Mesothelial cell of epicardium (in vitro differentiated cells): ENCODE measurements around the gene ZC3H18. TPM values are rescaled to one million over a fixed set of nuclear protein-coding genes. Genes with fewer than 3 reads are reported as not detected.

ENCODE experiments used
- DNase-seq, 2 experiments: peaks; one replicate each; pipeline ENCODE4 v3.0.0; 2021; ENCODE audit warnings: low spot score in 2 of 2; ENCODE audit not compliant: unreplicated experiment in 2 of 2
- H3K27ac Mint-ChIP-seq: 2 replicates; pipeline ENCODE4 v1.8.0; 2021; ENCODE audit warnings: mixed read lengths
- H3K27me3 Mint-ChIP-seq: 2 replicates; pipeline ENCODE4 v1.8.0; 2021; ENCODE audit warnings: low read depth, mixed read lengths
- H3K36me3 Mint-ChIP-seq: 2 replicates; pipeline ENCODE4 v1.8.0; 2021; ENCODE audit warnings: mixed read lengths
- H3K4me1 Mint-ChIP-seq: 2 replicates; pipeline ENCODE4 v1.8.0; 2021; ENCODE audit warnings: mixed read lengths
- H3K4me3 Mint-ChIP-seq: 2 replicates; pipeline ENCODE4 v1.8.0; 2021; ENCODE audit warnings: mild to moderate bottlenecking, moderate library complexity, mixed read lengths
- H3K9me3 Mint-ChIP-seq: 2 replicates; pipeline ENCODE4 v1.8.0; 2021; ENCODE audit warnings: mixed read lengths
- total RNA-seq: library from RNA; stranded (reverse); gene quantifications from 3 replicates; pipeline ENCODE4 v1.2.1, GENCODE V29; 2021
- TF ChIP-seq, protein P1 (sequence below): fragments of 200-600 bp; sonication (generic); IDR thresholded peaks from one replicate; pipeline ENCODE4 v1.5.0; 2021; ENCODE audit warnings: antibody characterized with exemption; ENCODE audit not compliant: unreplicated experiment

Gene ZC3H18
- total RNA-seq, 1 donor from 2014 or later = 62.2 TPM

DNA sequence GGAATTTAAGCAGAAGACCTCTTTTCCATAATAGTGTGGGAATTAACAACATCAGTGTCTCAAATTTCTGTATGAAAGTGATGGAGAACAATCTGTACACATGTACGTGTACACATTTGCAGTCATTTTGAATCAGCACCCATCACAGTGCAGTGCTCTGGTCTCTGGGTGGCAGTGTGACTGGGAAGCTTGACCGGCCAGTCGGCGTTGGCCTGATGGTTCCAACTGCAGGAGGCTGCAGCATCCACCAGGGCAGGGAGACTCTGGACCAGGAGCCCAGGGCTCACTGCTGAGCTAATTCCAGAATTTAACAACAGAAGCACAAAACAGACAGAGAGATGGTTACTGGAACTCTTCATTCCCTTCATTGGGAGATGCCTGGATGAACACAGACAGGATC lies 17.9 kb downstream of the ZC3H18 start:
- TF ChIP-seq, protein P1, sequence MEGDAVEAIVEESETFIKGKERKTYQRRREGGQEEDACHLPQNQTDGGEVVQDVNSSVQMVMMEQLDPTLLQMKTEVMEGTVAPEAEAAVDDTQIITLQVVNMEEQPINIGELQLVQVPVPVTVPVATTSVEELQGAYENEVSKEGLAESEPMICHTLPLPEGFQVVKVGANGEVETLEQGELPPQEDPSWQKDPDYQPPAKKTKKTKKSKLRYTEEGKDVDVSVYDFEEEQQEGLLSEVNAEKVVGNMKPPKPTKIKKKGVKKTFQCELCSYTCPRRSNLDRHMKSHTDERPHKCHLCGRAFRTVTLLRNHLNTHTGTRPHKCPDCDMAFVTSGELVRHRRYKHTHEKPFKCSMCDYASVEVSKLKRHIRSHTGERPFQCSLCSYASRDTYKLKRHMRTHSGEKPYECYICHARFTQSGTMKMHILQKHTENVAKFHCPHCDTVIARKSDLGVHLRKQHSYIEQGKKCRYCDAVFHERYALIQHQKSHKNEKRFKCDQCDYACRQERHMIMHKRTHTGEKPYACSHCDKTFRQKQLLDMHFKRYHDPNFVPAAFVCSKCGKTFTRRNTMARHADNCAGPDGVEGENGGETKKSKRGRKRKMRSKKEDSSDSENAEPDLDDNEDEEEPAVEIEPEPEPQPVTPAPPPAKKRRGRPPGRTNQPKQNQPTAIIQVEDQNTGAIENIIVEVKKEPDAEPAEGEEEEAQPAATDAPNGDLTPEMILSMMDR = no peak
- H3K36me3 Mint-ChIP-seq = peaks cover 27% of the 10 kb centered on the region

DNA sequence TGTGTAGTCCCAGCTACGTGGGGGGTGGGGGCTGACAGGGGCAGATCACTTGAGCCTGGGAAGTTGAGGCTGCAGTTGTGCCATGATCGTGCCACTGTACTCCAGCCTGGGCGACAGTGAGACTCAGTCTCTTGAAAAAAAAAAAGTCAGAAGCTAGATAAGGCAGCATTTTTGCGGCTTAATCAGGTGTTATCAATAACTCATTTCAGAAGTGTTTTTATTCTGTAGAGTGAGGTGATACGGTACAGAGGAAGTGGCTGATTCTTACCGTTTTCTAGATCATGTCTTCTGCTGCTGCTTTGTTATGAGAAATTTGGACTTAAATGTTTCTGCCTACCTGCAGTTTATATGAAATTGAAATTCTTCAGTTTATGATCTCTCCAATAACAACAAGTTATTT lies 18.6 kb downstream of the ZC3H18 start:
- DNase-seq = no peak
- TF ChIP-seq, protein P1 = no peak
- Mint-ChIP-seq H3K36me3 (peaks cover 28% of the 10 kb centered on the region), H3K4me3 (no peak overlapping the region), H3K9me3 (no peaks in the 10 kb centered on the region), H3K27ac (no peak overlapping the region), H3K27me3 (no peaks in the 10 kb centered on the region), H3K4me1 (no peaks in the 10 kb centered on the region)

More for the DNA sequence above, 17.9 kb downstream of the ZC3H18 start:
- Mint-ChIP-seq H3K4me1 (no peaks in the 10 kb centered on the region), H3K27ac (no peak overlapping the region), H3K4me3 (no peak overlapping the region), H3K27me3 (no peaks in the 10 kb centered on the region), H3K9me3 (no peaks in the 10 kb centered on the region)
- no peak for DNase-seq

DNA sequence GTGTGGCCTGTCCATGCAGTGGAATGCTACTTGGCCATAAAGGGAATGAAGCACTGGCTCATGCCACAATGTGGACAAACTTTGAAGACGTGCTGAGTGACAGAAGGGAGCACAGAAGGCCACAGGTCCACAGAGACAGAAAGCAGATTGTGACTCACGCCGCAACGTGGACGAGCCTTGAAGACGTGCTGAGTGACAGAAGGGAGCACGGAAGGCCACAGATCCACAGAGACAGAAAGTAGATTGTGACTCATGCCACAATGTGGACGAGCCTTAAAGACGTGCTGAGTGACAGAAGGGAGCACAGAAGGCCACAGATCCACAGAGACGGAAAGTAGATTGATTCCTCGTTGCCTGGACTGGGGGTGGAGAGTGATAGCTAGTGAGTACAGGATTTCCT lies 19.2 kb downstream of the ZC3H18 start:
- TF ChIP-seq, protein P1 = no peak
- Mint-ChIP-seq H3K9me3 (no peaks in the 10 kb centered on the region), H3K36me3 (peaks cover 28% of the 10 kb centered on the region)

DNA sequence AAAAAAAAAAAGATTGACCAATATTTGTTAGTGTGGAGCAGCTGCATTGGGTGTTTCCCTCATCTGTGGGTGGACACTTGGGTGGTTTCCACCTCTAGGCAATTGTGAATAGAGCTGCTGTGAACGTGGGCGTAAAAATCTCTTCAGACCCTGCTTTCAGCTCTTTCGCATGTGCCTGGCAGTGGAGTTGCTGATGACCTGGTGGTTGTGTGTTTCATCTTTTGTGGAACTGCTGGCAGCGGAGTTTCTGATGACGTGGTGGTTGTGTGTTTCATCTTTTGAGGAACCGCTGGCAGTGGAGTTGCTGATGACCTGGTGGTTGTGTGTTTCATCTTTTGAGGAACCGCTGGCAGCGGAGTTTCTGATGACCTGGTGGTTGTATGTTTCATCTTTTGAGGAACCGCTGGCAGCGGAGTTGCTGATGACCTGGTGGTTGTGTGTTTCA lies 21.4 kb downstream of the ZC3H18 start:
- Mint-ChIP-seq H3K27ac (no peak overlapping the region), H3K9me3 (no peaks in the 10 kb centered on the region), H3K4me1 (no peaks in the 10 kb centered on the region), H3K36me3 (peaks cover 32% of the 10 kb centered on the region), H3K4me3 (no peak overlapping the region), H3K27me3 (no peaks in the 10 kb centered on the region)
- no peak for DNase-seq
- TF ChIP-seq, protein P1 = no peak

More for the DNA sequence above, 19.2 kb downstream of the ZC3H18 start:
- H3K27ac Mint-ChIP-seq = no peak overlapping the region
- no peak for DNase-seq
- H3K4me3 Mint-ChIP-seq = no peak overlapping the region
- H3K4me1 Mint-ChIP-seq = no peaks in the 10 kb centered on the region
- no peaks in the 10 kb centered on the region for H3K27me3 Mint-ChIP-seq

DNA sequence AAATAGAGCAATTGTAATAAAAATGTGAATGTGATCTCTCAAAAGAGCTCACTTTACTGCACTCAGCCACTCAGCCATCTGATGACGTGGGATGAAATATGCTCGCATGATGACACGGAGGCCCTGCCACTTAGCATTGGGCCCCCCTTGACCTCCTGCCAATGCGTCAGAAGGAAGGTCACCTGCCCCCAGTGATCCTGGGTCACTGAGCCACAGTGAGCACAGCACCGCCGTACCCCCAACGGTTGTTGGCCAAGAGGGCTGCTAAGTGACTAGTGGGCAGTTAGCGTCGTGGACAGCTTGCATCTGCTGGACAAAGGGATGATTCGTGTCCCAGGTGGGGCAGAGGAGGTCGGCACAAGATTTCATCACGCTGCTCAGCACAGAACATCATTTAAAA lies 22.9 kb downstream of the ZC3H18 start:
- Mint-ChIP-seq H3K4me3 (no peak overlapping the region), H3K4me1 (no peaks in the 10 kb centered on the region), H3K27me3 (no peaks in the 10 kb centered on the region), H3K9me3 (no peaks in the 10 kb centered on the region), H3K27ac (no peak overlapping the region), H3K36me3 (peaks cover 32% of the 10 kb centered on the region)
- DNase-seq = no peak
- TF ChIP-seq, protein P1 = no peak

DNA sequence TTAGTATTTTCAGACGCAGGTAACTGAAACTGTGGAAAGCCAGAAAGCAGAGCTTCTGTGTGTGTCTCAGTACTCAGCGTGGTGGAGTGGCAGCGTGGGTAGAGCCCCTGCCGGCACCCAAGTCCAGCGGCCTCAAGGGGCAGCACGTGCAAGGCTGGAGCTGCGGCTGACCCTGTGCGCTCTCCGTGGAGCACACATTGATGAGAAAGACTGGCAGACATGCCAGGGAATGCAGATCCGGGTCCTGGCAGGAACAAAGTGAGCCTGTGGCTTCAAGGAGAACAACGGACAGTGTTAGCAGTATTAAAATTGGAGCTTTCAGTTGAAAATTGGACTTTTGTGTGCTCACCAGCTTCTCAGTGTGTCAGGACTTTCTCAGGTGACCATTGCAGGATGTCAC lies 23.3 kb downstream of the ZC3H18 start:
- Mint-ChIP-seq H3K36me3 (peaks cover 32% of the 10 kb centered on the region), H3K4me1 (no peaks in the 10 kb centered on the region), H3K4me3 (no peak overlapping the region), H3K9me3 (no peaks in the 10 kb centered on the region), H3K27ac (no peak overlapping the region), H3K27me3 (no peaks in the 10 kb centered on the region)
- TF ChIP-seq, protein P1 = no peak
- DNase-seq = no peak
